GM12872 (cell line): ENCODE data around the gene SMARCC1.

Experiments used
- CTCF ChIP-seq: IDR thresholded peaks from 3 replicates; pipeline ENCODE4 v1.5.1; 2011; ENCODE audit warnings: low read depth, mild to moderate bottlenecking, low read length, moderate library complexity; ENCODE audit not compliant: insufficient read depth

Gene SMARCC1

DNA sequence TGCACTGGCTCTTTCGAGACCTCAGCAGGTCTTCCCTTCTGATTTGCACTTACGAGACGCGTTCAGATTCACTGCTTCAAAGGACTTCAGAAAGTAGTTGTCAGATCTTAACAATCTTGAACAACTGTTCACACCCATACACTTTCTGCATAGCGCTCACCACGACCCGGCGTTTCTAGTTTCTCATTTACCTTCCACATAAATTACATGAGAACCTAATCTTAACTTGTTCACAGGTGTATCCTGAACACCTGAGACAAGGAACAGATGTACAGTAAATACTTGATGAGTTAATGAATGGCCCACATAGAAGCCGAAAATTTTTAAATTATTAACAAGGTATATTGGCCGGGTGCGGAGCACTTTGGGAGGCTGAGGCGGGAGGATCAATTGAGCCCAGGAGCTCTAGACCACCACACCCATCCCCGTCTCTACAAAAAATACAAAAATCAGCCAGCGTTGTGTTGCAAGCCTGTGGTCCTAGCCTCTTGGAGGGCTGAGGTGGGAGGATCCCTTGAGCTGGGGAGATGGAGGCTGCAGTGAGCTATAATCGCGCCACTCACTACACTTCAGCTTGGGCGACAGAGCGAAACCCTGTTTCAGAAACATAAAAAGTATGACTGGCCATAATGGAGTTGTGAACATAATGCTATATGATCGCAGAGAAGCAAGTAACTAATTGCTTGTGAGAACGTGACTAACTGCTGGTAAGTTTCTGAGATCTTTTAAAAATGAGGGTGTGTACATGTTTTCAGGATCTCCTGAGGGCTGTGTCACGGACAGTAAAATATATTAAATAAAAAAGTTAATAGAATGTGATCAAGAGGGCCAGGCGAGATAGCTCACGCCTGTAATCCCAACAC lies 984 bp upstream of the SMARCC1 start:
- no peak for TF ChIP-seq CTCF

- no peak for TF ChIP-seq CTCF
Measured at GRCh38 chr3:47780741-47781684, 680 bp downstream of the SMARCC1 start.

- no peak for TF ChIP-seq CTCF
Measured at GRCh38 chr3:47778746-47779145, 2.9 kb downstream of the SMARCC1 start.

- no peak for TF ChIP-seq CTCF
Measured at GRCh38 chr3:47772788-47773187, 8.9 kb downstream of the SMARCC1 start.

- TF ChIP-seq CTCF: no peak
Measured at GRCh38 chr3:47772047-47772446, 9.6 kb downstream of the SMARCC1 start.

- no peak for TF ChIP-seq CTCF
Measured at GRCh38 chr3:47766186-47766585, 15.5 kb downstream of the SMARCC1 start.

GRCh38 chr3:47762233-47762632 lies 19.5 kb downstream of the SMARCC1 start:
- no peak for TF ChIP-seq CTCF
